SIG-M5 (cell line): ENCODE data around the gene SLC18B1.
"Not testable (repeated sequence)": the region's sequence is repeated elsewhere in the genome, so short reads cannot be mapped to it uniquely, and the experiment has no call there.

ENCODE experiments used
- DNase-seq: peaks from one replicate; lab custom pipeline; 2025; lab: John Stamatoyannopoulos, UW

Gene SLC18B1

GRCh38 chr6:132798869-132799538 lies 567 bp upstream of the SLC18B1 start:
- DNase-seq = no peak

DNA sequence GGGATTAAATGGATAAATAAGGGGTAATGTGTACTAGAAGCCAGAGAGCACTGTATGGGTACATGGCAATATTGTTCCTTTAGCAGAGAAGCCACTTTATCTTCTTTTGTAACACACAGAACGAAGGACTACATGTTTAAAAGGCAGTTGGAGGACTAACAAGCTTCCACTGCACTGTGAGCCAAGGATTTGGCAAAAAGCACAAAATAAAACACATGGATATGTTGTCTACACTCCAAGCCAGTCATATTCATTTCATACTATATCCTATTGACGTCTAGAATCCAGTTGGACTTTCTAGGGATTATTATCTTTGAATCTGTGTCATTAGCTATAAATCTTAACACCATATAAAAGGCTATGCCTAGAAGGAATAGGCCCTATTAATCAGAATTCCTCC lies 3.0 kb downstream of the SLC18B1 start:
- no peak for DNase-seq

DNA sequence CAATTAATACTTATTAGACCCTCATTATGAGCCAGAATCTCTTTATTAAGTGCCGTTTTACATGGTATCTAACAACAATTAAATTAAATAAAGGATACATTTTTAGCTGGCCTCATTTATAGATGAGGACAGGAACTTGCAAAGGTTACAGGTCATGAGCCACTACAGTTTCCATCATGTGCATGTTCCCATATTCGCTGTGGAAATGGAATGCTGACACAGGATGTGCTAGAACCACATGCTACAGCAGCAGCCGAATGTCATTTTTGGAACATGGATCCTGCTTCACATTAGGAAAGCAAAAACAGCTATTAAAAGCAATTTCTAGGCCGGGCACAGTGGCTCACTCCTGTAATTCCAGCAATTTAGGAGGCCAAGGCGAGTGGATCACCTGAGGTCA lies 5.9 kb downstream of the SLC18B1 start:
- no peak for DNase-seq

GRCh38 chr6:132790450-132790849 lies 8.0 kb downstream of the SLC18B1 start:
- no peak for DNase-seq

GRCh38 chr6:132789396-132789776 lies 9.1 kb downstream of the SLC18B1 start:
- DNase-seq = no peak

GRCh38 chr6:132788658-132789395 lies 9.6 kb downstream of the SLC18B1 start:
- no peak for DNase-seq

DNA sequence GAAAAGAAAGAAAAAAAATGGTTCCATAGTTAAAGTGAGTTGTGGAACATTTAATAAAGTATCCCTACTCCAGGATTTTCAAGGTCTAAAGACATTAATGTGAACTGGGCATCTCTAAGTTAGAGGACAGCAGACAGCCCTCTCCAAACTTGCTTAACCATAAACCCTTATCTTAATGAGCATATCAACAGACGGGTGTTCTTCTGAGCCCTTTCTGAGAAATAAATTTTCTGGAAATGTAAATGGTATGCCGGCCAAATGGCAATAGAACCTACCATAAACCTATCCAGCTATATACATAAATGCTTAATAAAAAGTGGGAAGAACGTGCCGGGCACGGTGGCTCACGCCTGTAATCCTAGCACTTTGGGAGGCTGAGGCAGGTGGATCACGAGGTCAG lies 12.5 kb downstream of the SLC18B1 start:
- no peak for DNase-seq

DNA sequence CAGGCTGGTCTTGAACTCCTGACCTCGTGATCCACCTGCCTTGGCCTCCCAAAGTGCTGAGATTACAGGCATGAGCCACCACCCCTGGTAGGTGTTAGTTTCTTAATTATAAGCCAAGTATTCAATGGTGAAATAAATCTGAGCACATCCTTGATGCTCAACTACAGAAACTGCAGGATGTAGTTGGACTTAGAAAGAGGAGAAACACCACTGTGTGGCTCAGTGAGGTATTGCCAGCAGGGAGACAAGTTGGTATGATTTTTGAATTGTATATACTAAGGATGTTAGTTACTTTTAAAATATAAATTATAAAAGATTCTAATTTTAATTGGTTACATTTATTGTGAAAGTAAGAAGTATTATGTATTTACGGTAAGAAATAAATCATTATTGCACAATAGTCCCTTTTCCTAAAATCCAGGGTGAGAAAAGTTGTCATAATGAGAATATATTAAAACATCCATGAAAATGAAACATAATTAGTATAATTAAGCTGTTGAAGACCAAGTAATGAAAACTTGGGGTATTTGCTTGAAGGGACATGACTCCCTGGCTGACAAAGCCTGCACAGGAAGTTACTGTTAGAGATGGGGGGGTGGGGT lies 17.6 kb downstream of the SLC18B1 start:
- no peak for DNase-seq

DNA sequence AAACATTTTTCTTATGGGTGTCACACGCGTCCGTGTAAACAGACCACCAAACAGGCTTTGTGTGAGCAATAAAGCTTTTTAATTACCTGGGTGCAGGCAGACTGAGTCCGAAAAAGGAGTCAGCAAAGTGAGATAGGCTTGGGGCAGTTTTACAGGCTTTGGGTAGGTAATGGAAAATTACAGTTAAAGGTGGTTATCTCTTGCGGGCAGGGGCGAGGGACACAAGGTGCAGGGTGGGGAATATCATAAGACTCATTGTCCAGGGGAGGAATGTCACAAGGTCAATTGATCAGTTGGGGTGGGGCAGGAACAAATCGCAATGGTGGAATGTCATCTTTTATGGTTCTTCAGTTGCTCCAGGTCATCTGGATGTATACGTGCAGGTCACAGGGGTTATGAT lies 20.6 kb downstream of the SLC18B1 start:
- DNase-seq = not testable (repeated sequence)

DNA sequence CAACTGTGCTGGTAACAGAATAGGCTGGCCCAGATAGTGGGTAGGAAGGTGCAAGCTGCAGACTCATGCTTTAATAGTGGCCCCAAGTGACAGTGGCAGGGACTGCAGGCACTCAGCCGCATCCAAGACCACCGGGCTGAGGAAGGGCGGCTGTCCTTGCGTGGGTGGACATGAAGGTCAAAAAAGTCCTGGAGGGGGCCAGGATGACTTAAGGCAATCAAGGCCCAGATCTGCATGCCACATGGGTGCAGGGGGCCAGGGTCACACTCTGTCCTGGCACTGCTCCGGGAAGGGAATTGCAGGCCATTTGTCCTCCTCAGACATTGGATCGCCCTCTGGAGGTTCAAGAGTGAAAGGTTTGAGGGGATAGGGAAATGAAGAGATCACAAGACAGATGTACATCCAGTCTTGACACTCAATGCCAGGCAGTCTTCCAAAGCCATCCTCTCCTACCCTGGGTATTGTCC lies 30.4 kb downstream of the SLC18B1 start:
- DNase-seq = no peak

GRCh38 chr6:132765560-132765959 lies 32.9 kb downstream of the SLC18B1 start:
- no peak for DNase-seq

GRCh38 chr6:132764370-132764769 lies 34.1 kb downstream of the SLC18B1 start:
- no peak for DNase-seq

DNA sequence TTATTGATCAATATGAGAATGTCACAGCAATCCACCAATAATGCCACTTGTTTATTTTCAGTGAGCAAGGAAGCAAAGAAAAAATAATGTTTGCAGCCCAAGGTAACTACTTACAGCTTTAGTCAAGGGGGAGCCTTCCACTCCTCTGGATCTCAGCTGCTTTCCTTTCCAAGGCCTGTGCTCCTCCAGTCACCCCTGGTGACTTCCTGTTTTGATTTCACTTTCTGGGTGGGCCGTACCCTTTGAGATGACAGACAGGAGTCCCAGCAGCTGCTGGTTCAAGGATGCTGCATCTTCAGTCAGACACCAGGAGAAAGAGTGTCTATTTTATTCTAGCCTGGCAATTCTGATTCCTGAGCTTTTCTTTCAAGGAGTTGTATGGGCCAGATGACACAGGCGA lies 35.2 kb downstream of the SLC18B1 start:
- DNase-seq = no peak

DNA sequence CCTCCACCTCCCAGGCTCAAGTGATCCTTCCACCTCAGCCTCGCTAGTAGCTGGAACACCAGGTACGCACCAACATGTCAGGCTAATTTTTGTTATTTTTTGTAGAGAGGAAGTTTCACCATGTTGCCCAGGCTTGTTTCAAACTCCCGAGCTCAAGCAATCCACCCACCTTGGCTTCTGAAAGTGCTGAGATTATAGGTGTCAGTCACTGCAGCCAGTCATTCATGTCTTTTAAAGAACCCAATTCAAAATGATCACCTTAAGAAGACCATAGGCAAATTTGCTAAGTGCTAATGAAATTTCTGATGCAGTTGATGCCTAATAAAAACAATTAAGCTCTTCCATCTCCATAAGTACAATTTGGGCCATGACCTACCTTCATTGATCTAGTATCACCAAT lies 38.2 kb downstream of the SLC18B1 start:
- no peak for DNase-seq

GRCh38 chr6:132758689-132759088 lies 39.7 kb downstream of the SLC18B1 start:
- DNase-seq = no peak

DNA sequence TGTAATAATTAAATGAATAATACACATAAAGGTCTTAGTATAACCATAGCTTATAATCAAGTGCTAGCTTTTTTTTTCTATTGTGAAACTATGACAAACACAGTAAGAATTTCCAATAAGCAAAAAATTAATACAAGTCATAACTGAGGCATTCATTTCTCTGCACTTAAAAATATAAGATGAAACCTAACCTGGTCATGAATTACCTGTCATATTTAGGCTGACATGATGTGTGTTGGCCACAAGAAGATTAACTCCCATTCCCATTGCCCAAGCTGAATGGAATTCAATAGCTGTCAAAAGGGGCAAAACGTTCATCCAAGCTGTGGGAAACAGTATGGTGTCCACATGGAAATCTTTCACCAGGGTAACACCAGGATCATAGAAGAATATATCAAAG lies 46.2 kb downstream of the SLC18B1 start:
- DNase-seq = no peak

- no peak for DNase-seq
Measured at GRCh38 chr6:132751828-132752227, 46.6 kb downstream of the SLC18B1 start.

- DNase-seq = no peak
Measured at GRCh38 chr6:132751306-132751705, 47.1 kb downstream of the SLC18B1 start.

DNA sequence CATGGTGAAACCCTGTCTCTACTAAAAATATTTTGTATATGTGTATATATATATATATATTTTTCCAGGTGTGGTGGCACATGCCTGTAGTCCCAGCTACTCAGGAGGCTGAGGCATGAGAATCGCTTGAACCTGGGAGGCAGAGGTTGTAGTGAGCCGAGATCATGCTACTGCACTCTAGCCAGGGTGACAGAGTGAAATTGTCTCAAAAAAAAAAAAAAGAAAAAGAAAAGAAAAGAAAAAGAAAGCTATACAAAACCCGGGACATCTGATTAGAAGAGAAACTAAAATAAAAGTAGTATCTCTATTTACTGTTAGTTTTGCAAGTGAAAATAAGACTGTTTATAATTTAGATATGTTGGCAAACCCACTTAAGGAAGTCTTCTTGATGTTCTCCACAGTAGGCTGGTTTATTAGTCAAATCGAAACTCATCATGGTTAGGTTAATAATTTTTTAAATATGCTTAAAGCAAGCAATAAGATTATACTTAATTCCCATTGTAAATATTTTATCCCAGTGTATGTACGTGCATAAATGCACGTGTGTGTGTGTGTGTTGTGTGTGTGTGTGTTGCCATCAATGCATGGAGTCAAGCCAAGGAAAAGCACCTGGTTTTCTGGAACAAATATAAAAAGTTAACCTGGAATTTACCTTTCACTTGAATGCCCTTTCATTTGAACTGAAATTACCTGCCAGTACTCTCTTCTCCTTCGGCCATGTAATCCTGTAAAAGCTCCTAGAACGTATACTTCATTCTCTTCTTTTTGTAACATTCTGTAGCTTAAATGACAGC lies 47.8 kb downstream of the SLC18B1 start:
- DNase-seq = no peak

- DNase-seq = no peak
Measured at GRCh38 chr6:132749111-132749510, 49.3 kb downstream of the SLC18B1 start.

GRCh38 chr6:132748446-132748845 lies 50.0 kb downstream of the SLC18B1 start:
- DNase-seq = no peak

GRCh38 chr6:132746048-132746447 lies 52.4 kb downstream of the SLC18B1 start:
- no peak for DNase-seq
